Dermis microvascular lymphatic vessel endothelial cell (primary cell): ENCODE measurements around the gene SLC9A9. TPM values are rescaled to one million over a fixed set of nuclear protein-coding genes. Genes with fewer than 3 reads are reported as not detected.
"Not testable (repeated sequence)": the region's sequence is repeated elsewhere in the genome, so short reads cannot be mapped to it uniquely, and the experiment has no call there.

ENCODE experiments used
- DNase-seq, 2 donors: peaks; one replicate each; pipeline versions ENCODE4 v3.0.0 to v3.0.0-alpha.2; 2010; ENCODE audit warnings: low read depth in 2 of 2
- total RNA-seq: library from RNA; depleted of rRNA; stranded (reverse); fragments of >200 nt; gene quantifications from 2 replicates; pipeline ENCODE4 v1.2.1, GENCODE V29; 2014

SLC9A9 gene
- total RNA-seq, 1 donor from 2014 or later: 3.9 TPM

DNA sequence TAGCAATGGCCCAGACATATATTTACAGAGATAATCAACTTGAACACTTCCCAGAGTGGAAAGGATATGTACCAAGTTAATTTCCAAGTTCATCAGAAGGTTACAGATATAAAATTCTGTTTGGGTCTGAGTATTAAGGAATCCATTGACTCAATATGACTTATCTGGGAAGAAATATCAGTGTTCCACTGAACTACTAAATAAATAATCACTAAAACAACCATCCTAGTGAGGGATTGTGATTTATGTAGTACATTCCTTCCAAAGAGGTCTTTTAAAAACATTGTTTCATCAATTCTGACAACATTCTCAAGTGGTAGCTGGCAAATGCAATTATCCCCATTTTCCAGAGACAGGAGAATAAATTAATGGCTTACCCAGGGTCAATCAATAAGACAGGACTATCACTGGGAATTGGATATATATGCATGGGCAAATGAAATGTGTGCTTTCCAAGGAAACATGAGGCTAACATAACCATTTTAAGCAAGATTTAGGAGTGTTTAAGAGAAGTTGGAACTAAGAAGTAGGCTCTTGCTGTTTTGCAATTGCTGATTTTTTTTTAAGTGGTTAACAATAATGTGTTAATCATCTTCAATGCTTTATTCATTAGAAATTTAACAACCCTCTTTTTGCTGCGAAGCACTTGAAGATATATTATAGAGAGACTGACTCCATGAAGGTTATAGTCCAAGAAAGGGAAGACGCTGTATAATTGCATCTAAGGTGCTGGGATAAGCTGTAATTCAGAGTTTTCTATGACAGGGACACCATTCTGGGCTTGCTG is 37.9 kb downstream of the SLC9A9 start:
- DNase-seq: no peak

- no peak for DNase-seq
These were observed 39.1 kb downstream of the SLC9A9 start for GRCh38 chr3:143809121-143809621.

DNA sequence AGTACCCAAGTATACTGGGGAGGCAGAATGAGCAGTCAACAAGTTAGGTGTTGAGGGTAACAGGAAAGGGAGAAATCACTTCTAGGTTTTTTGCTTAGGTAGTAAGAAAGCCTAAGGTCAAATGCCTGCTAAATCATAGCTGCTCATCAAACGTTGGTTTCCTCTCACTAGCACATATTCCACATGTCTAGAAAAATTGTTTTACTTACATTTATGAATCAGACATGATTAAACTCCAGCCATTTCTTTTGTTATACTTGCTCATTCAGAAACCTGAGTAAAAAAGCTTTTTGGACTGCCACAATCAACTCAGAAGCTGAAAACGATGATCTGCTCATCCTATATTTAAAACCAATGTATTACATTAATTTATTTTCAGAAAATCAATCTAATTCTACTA is 40.2 kb downstream of the SLC9A9 start:
- no peak for DNase-seq

DNA sequence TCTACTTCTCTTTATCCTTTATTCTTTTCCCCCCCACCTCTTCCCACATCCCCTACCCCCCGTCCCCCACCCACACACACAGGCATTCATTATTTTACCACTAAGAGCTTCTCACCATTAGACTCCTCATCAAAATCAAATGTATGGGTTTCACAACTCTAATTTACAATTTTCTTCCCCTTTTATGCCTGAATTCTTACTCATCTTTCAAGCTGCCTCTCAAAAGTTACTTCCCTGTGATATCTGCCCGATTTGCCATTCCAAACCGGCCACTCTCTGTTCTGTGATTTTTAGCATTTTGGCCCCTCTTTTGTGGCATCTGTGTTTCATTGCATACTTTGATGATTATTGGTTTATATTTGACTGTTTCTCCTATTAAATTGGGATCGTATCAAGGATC is 42.2 kb downstream of the SLC9A9 start:
- no peak for DNase-seq

DNA sequence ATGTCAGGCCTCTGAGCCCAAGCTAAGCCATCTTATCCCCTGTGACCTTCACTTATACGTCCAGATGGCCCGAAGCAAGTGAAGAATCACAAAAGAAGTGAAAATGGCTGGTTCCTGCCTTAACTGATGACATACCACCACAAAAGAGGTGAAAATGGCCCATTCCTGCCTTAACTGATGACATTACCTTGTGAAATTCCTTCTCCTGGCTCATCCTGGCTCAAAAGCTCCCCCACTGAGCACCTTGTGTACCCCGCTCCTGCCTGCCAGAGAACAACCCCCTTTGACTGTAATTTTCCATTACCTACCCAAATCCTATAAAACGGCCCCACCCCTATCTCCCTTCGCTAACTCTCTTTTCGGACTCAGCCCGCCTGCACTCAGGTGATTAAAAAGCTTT is 42.8 kb downstream of the SLC9A9 start:
- not testable (repeated sequence) for DNase-seq

DNA sequence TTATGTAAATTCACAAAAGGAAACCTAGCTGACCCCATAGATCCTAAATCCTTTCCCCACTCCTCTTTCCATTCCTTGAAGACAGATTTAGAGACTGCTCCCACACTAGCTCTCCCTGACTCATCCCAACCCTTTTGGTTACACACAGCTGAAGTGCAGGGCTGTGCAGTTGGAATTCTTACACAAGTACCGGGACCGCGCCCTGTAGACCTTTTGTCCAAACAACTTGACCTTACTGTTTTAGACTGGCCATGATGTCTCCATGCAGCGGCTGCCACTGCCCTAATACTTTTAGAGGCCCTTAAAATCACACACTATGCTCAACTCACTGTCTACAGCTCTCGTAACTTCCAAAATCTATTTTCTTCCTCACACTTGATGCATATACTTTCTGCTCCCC is 47.2 kb downstream of the SLC9A9 start:
- not testable (repeated sequence) for DNase-seq

GRCh38 chr3:143798151-143798550 is 50.1 kb downstream of the SLC9A9 start:
- not testable (repeated sequence) for DNase-seq

DNA sequence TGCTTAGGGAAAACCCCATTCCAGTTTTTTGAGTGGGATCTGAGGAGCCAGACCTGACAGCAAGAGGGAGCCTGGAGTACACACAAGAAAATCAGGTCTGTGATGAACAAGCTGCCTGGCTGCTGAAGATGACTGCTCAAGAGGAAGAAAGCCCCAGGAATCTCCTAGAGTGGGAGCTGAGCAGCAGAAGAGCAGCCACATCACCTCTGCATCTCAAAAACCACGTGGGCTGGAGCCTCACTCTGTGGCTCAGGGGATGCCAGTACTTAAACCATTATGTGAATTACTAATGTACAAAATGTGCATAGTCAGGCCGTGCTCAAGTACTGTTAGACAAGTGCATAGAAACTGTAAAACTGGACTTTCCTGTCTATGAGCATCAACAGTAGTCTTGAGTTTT is 52.4 kb downstream of the SLC9A9 start:
- no peak for DNase-seq

GRCh38 chr3:143794793-143795462 is 53.3 kb downstream of the SLC9A9 start:
- no peak for DNase-seq

DNA sequence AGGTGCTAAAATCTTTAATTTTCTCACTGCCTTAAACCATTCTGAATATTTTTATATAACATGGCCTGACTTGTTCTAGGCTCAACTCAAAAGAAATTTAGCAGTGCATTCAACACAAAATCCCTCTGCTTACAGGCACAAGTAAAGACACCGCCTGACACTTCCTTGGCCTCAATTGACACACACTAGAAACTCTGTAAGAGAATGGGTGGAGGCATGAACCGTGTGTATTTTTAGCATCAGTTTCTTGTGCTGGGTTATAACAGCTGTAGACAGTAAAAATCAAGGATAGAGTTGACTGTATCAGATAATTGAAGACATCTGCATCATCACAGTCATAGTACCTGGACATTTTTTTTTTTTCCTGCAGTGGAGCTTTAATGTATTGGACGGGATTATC is 54.3 kb downstream of the SLC9A9 start:
- no peak for DNase-seq

GRCh38 chr3:143791386-143791785 is 56.9 kb downstream of the SLC9A9 start:
- peak in 1 of 2 donors; percentile 10 for DNase-seq

- DNase-seq: peak in 1 of 2 donors; percentile 10
These were observed 61.8 kb downstream of the SLC9A9 start for GRCh38 chr3:143786219-143787191.

GRCh38 chr3:143784446-143784845 is 63.8 kb downstream of the SLC9A9 start:
- DNase-seq: no peak

GRCh38 chr3:143783851-143784370 is 64.4 kb downstream of the SLC9A9 start:
- DNase-seq: no peak

DNA sequence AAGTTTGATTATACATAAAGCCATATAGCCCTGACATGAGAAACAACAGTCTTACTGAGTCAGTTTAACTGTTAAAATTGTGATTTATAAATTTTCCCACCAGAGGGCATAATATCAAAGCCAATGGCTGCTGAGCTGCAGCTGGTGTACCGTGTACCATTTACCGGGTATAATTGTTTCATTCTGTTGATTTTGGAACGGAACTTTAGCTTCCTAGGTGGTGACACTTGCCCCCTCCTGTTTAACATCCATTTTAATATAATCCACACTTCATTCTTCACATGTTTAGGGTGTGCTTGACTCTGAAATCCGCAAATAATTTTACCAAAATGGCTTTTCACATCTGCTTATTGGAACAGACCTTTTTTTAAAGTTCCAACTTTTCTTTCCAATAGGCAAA is 72.8 kb downstream of the SLC9A9 start:
- DNase-seq: peak; percentile 32 to 34

- no peak for DNase-seq
These were observed 76.3 kb downstream of the SLC9A9 start for GRCh38 chr3:143771939-143772338.

- DNase-seq: no peak
These were observed 77.0 kb downstream of the SLC9A9 start for GRCh38 chr3:143771258-143771657.

- DNase-seq: no peak
These were observed 77.9 kb downstream of the SLC9A9 start for GRCh38 chr3:143770391-143770790.

DNA sequence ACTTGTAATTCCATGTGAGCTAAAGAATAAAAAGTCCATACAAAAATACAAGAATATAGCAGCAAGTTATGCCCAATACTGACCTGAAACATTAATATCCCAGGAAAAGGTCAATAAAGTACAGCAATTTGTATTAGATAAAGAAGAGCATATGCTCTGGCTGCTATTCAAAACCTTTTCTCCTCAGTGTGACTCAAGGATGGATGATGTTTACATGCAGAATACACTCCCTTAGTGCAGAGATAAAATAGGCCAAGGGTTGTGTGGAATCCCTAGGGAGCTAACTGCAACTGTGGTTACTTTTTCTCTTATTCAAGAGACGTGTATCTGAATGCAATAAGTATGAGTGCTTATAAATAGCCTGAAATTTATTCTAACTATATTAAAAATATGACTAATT is 78.7 kb downstream of the SLC9A9 start:
- no peak for DNase-seq

- no peak for DNase-seq
These were observed 83.4 kb downstream of the SLC9A9 start for GRCh38 chr3:143764840-143765239.

DNA sequence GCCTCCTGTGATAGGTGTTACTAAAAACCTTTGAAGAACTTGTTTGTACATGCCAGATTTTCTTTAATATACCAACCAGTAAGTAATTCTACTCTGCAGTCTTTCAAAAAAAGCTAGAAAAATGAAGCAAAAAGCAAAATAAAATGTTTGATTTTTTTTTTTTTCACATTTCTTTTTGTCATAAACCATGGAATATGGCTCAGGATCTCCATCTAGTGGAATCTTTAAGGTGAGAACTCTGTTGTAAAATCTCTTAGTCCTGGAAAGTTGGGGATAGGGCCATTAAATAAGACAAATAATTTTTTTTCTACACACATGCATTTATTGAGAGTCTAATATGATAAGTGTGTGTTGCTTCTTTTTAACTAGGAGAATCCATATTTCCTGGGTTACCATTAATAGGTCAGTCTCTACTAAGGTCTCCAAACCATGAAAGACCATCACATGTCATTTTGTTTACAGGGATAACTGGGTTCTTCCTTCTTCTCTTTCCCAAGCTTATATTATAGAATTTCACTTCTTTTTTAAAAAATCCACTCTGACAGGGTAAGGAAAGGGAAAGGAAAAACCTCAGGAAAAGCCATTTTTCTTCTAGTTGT is 84.6 kb downstream of the SLC9A9 start:
- peak in 1 of 2 donors; percentile 21 for DNase-seq
